ENCODE measurements around the gene SPRING1. TPM values are rescaled to one million over a fixed set of nuclear protein-coding genes. Genes with fewer than 3 reads are reported as not detected.
A peak's percentile ranks its signal among the peaks of the same experiment; 100 is the strongest.

SPRING1 gene
- total and polyA plus RNA-seq, 2 of the 4 experiments (the other 2 are of a cell fraction) = 12.4 to 14.0 TPM

- Histone ChIP-seq H3K27me3 (ENCODE audit: control insufficient read depth, insufficient read depth, low read length) (no peaks in the 10 kb centered on the region), H2BK120ac (ENCODE audit: low read depth, low read length) (no peak overlapping the region), H2AK9ac (replicated peaks; ENCODE audit: low read depth, low read length, poor library complexity) (no peak overlapping the region), H4K5ac (ENCODE audit: low read depth, low read length) (no peak overlapping the region), H3K4me3 (ENCODE audit: insufficient read depth, low read depth, low read length) (no peak overlapping the region), H2AK5ac (ENCODE audit: low read depth, low read length) (no peak overlapping the region), H2BK5ac (ENCODE audit: low read depth, low read length, poor library complexity, severe bottlenecking) (no peak overlapping the region), H4K91ac (ENCODE audit: insufficient read depth, low read depth, low read length) (no peak overlapping the region), H3K4me2 (ENCODE audit: low read depth, low read length) (no peak overlapping the region), H4K8ac (ENCODE audit: low read depth in 2 of 2, low read length in 2 of 2) (no peak overlapping the region), H3K18ac (ENCODE audit: low read depth, low read length) (no peak overlapping the region), H3K9ac (ENCODE audit: low read depth, low read length) (no peak overlapping the region), H3K14ac (replicated peaks; ENCODE audit: low read depth, low read length) (no peak overlapping the region), H3K4me1 (ENCODE audit: control insufficient read depth, insufficient read depth, low read length) (no peaks in the 10 kb centered on the region), H3K9me3 (ENCODE audit: control insufficient read depth, insufficient read depth, low read length) (no peaks in the 10 kb centered on the region), H3K23ac (ENCODE audit: low read depth, low read length) (no peak overlapping the region), H3K56ac (ENCODE audit: extremely low read depth, insufficient read depth, low read length) (no peak overlapping the region), H3K4ac (ENCODE audit: low read depth, low read length) (no peak overlapping the region), H2BK20ac (ENCODE audit: low read depth, low read length) (no peak overlapping the region), H2AFZ (replicated peaks; ENCODE audit: low read length, poor library complexity) (peak overlapping the region; percentile 67), H4K20me1 (ENCODE audit: insufficient read depth, low read length) (no peaks in the 10 kb centered on the region), H3K9me1 (ENCODE audit: insufficient read depth, low read length) (no peaks in the 10 kb centered on the region), H3K36me3 (ENCODE audit: control insufficient read depth, insufficient read depth, low read length) (no peaks in the 10 kb centered on the region), H3K27ac (ENCODE audit: insufficient read depth, low read length) (no peak overlapping the region), H3K79me1 (ENCODE audit: low read depth in 1 of 2, low read length in 2 of 2) (no peaks in the 10 kb centered on the region), H2BK15ac (ENCODE audit: low read depth, low read length) (no peak overlapping the region)
- ChIA-PET CTCF (no interaction called here), POLR2A (ENCODE audit: unreplicated experiment) (no interaction called here)
- intact Hi-C loops (cut with micrococcal nuclease) (no loop called here), dilution Hi-C loops (cut with HindIII; ENCODE audit: low sequenced_read_pairs, unreplicated experiment) (no loop called here), in situ Hi-C loops (cut with MboI; ENCODE audit: low sequenced_read_pairs) (no loop called here)
- WGBS, 2 experiments (ENCODE audit: extremely low coverage in 2 of 2, insufficient read length in 1 of 2) = 73% methylated on average over 3 of the region's 8 CpGs; no CpG with 5 or more reads in 1 of the 2 experiments
- TF ChIP-seq RFX5 (IDR thresholded peaks at IDR 0.05; ENCODE audit: low read depth, low read length) (no peak), FOS (IDR thresholded peaks at IDR 0.05; ENCODE audit: low read depth, low read length) (no peak), MXI1 (IDR thresholded peaks at IDR 0.05; ENCODE audit: borderline replicate concordance, low read depth, low read length) (no peak), CHD1 (IDR thresholded peaks at IDR 0.05; ENCODE audit: low read depth, low read length) (no peak), SMC3 (IDR thresholded peaks at IDR 0.05; ENCODE audit: low read depth, low read length) (no peak), BHLHE40 (IDR thresholded peaks at IDR 0.05; ENCODE audit: low read depth, low read length) (no peak), NFE2L2 (IDR thresholded peaks at IDR 0.05; ENCODE audit: low read depth, low read length) (no peak), CTCF (conservative IDR thresholded peaks at IDR 0.05; ENCODE audit: low read depth, low read length) (no peak), MAZ (IDR thresholded peaks at IDR 0.05; ENCODE audit: borderline replicate concordance, low read depth, low read length) (no peak), RAD21 (IDR thresholded peaks at IDR 0.05; ENCODE audit: low read length) (no peak), RCOR1 (IDR thresholded peaks at IDR 0.05; ENCODE audit: insufficient replicate concordance, low read length) (no peak), CEBPB (IDR thresholded peaks at IDR 0.05; ENCODE audit: low read depth, low read length) (no peak)
- TF ChIP-seq, protein P1, sequence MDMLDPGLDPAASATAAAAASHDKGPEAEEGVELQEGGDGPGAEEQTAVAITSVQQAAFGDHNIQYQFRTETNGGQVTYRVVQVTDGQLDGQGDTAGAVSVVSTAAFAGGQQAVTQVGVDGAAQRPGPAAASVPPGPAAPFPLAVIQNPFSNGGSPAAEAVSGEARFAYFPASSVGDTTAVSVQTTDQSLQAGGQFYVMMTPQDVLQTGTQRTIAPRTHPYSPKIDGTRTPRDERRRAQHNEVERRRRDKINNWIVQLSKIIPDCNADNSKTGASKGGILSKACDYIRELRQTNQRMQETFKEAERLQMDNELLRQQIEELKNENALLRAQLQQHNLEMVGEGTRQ (IDR thresholded peaks at IDR 0.05; ENCODE audit: low read depth, low read length) = no peak
- TF ChIP-seq, protein P2, sequence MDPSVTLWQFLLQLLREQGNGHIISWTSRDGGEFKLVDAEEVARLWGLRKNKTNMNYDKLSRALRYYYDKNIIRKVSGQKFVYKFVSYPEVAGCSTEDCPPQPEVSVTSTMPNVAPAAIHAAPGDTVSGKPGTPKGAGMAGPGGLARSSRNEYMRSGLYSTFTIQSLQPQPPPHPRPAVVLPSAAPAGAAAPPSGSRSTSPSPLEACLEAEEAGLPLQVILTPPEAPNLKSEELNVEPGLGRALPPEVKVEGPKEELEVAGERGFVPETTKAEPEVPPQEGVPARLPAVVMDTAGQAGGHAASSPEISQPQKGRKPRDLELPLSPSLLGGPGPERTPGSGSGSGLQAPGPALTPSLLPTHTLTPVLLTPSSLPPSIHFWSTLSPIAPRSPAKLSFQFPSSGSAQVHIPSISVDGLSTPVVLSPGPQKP (IDR thresholded peaks at IDR 0.05; ENCODE audit: borderline replicate concordance, low read depth, low read length) = no peak
- ATAC-seq (ENCODE audit: low read depth) (no peak), DNase-seq (peak; percentile 8)
- BruUV-seq (replicated peaks) = no TSS peak
These were observed 33.8 kb upstream of the SPRING1 start for GRCh38 chr12:116771651-116772050.
